B cell (primary cell): ENCODE data around the gene NEGR1. TPM values are rescaled to one million over a fixed set of nuclear protein-coding genes. Genes with fewer than 3 reads are reported as not detected.

ENCODE experiments used
- ATAC-seq: fragments of 200-7000 bp; cut with Tn5 transposase; one replicate; pipeline ENCODE4 v1.10.0; 2021; ENCODE audit warnings: low read depth, mild to moderate bottlenecking, moderate number of reproducible peaks, moderate library complexity
- CTCF ChIA-PET: fragments of 350-600 bp; sonication (Branson Sonifier 250); formaldehyde crosslinking; loops from one replicate; lab custom pipeline; 2021; ENCODE audit warnings: antibody characterized with exemption, inconsistent platforms; lab: Charles Lee
- POLR2A ChIA-PET: fragments of 350-600 bp; sonication (Branson Sonifier 250); formaldehyde crosslinking; loops from one replicate; lab custom pipeline; 2021; ENCODE audit warnings: antibody characterized with exemption; lab: Charles Lee
- DNase-seq: peaks from one replicate; pipeline ENCODE4 v3.0.0; 2013
- H2AFZ ChIP-seq: 2 replicates; pipeline ENCODE4 v1.6.1; 2012; ENCODE audit warnings: mild to moderate bottlenecking, low read depth, low read length; ENCODE audit not compliant: insufficient read depth, poor library complexity, severe bottlenecking
- H3K27ac ChIP-seq, 2 donors: 1 replicate in 1 of 2; 2 replicates in 1 of 2; pipeline ENCODE4 v1.5.1; 2012 to 2013; ENCODE audit warnings: low read length in 2 of 2, mild to moderate bottlenecking in 2 of 2, moderate library complexity in 1 of 2
- H3K27me3 ChIP-seq, 4 experiments: fragments of 200-600 bp in 1 of 4; sonication (generic) in 1 of 4; replicated peaks in 1 of 4; 1 replicate in 2 of 4; 2 replicates in 2 of 4; pipeline versions ENCODE4 v1.6.1 to v1.7.0; 2013 to 2016; ENCODE audit warnings: low read length in 3 of 4, mild to moderate bottlenecking in 2 of 4, mixed read lengths in 1 of 4, moderate library complexity in 1 of 4; ENCODE audit not compliant: insufficient read depth in 4 of 4, control insufficient read depth in 3 of 4; ENCODE audit errors: control extremely low read depth in 1 of 4
- H3K36me3 ChIP-seq, 2 experiments: replicated peaks in 1 of 2; 1 replicate in 1 of 2; 2 replicates in 1 of 2; pipeline versions ENCODE4 v1.6.1 to v1.7.1; 2013; ENCODE audit warnings: low read length in 1 of 2; ENCODE audit not compliant: insufficient read depth in 2 of 2, control insufficient read depth in 1 of 2; ENCODE audit errors: control extremely low read depth in 1 of 2, extremely low read depth in 1 of 2
- H3K4me1 ChIP-seq, 2 donors: fragments of 200-600 bp in 1 of 2; sonication (generic) in 1 of 2; 1 replicate in 1 of 2; 2 replicates in 1 of 2; pipeline versions ENCODE4 v1.5.1 to v1.6.1; 2013 to 2017; ENCODE audit warnings: low read length in 2 of 2; ENCODE audit not compliant: control insufficient read depth in 2 of 2, insufficient read depth in 2 of 2
- H3K4me2 ChIP-seq: replicated peaks from 2 replicates; pipeline ENCODE3; 2012; ENCODE audit warnings: mild to moderate bottlenecking, low read depth, low read length; ENCODE audit not compliant: poor library complexity, severe bottlenecking
- H3K4me3 ChIP-seq, 5 experiments: fragments of 200-600 bp in 1 of 5; sonication (generic) in 1 of 5; 1 replicate in 3 of 5; 2 replicates in 2 of 5; pipeline versions ENCODE4 v1.5.1 to v1.7.0; 2011 to 2016; ENCODE audit warnings: low read length in 4 of 5, mild to moderate bottlenecking in 4 of 5, low read depth in 2 of 5, control low read depth in 1 of 5, moderate library complexity in 1 of 5; ENCODE audit not compliant: insufficient read depth in 1 of 5; ENCODE audit errors: control extremely low read depth in 1 of 5, extremely low read depth in 1 of 5
- H3K79me2 ChIP-seq: fragments of 200-600 bp; sonication (generic); one replicate; pipeline ENCODE4 v1.6.0; 2016; ENCODE audit warnings: low read length; ENCODE audit not compliant: control insufficient read depth, insufficient read depth
- H3K9ac ChIP-seq: fragments of 200-600 bp; sonication (generic); 2 replicates; pipeline ENCODE4 v1.6.1; 2017; ENCODE audit warnings: mild to moderate bottlenecking, low read length, moderate library complexity
- H3K9me3 ChIP-seq, 3 donors: one replicate each; pipeline versions ENCODE4 v1.6.1 to v1.7.1; 2013; ENCODE audit warnings: low read length in 2 of 3; ENCODE audit not compliant: control insufficient read depth in 2 of 3, insufficient read depth in 1 of 3; ENCODE audit errors: control extremely low read depth in 1 of 3
- H4K20me1 ChIP-seq: 2 replicates; pipeline ENCODE4 v1.6.0; 2012; ENCODE audit warnings: mild to moderate bottlenecking, low read length; ENCODE audit not compliant: insufficient read depth, control insufficient read depth, poor library complexity, severe bottlenecking
- H3K27ac Mint-ChIP-seq: one replicate; pipeline ENCODE4 v1.8.0; 2021; ENCODE audit warnings: mixed read lengths
- H3K27me3 Mint-ChIP-seq: one replicate; pipeline ENCODE4 v1.8.0; 2021; ENCODE audit warnings: mixed read lengths
- H3K4me1 Mint-ChIP-seq: one replicate; pipeline ENCODE4 v1.8.0; 2021; ENCODE audit warnings: mixed read lengths
- H3K4me3 Mint-ChIP-seq: one replicate; pipeline ENCODE4 v1.8.0; 2021; ENCODE audit warnings: mixed read lengths
- H3K9me3 Mint-ChIP-seq: one replicate; pipeline ENCODE4 v1.8.0; 2022; ENCODE audit warnings: mixed read lengths; ENCODE audit not compliant: insufficient read depth
- EZH2 ChIP-seq: IDR thresholded peaks from 2 replicates; pipeline ENCODE4 v1.6.1; 2012; ENCODE audit warnings: borderline replicate concordance, low read depth, mild to moderate bottlenecking, moderate library complexity, low read length; ENCODE audit not compliant: insufficient read depth, poor library complexity, severe bottlenecking
- WGBS: methylation state at CpG from one replicate; pipeline ENCODE4 v1.1.5; 2013; ENCODE audit warnings: missing lambda C conversion rate; ENCODE audit not compliant: insufficient coverage; 5-methylcytosine and 5-hydroxymethylcytosine counted together
- intact Hi-C: fragments of 100-400 bp; cut with micrococcal nuclease; formaldehyde crosslinking; loops from one replicate; pipeline ENCODE4 v1.10.0; 2022
- polyA plus RNA-seq: library from polyadenylated mRNA; depleted of rRNA; stranded (reverse); fragments of >200 nt; gene quantifications from 2 replicates; pipeline ENCODE4 v1.2.3, GENCODE V29; 2012
- total RNA-seq, 2 donors: library from RNA; stranded (reverse); fragments of 120-200 nt in 1 of 2; gene quantifications; 1 replicate in 1 of 2; 2 replicates in 1 of 2; pipeline versions ENCODE4 v1.2.3 to v1.2.4, GENCODE V29; 2013 to 2022
- TF ChIP-seq, protein P1 (sequence below): fragments of 200-600 bp; IDR thresholded peaks from one replicate; pipeline ENCODE4 v1.8.0; 2022; ENCODE audit warnings: antibody characterized with exemption, mild to moderate bottlenecking

Gene NEGR1
- total and polyA plus RNA-seq, 2 donors (not counting 1 experiment from before 2014, with no cell fraction given), result 0.01 TPM; not detected in 1

DNA sequence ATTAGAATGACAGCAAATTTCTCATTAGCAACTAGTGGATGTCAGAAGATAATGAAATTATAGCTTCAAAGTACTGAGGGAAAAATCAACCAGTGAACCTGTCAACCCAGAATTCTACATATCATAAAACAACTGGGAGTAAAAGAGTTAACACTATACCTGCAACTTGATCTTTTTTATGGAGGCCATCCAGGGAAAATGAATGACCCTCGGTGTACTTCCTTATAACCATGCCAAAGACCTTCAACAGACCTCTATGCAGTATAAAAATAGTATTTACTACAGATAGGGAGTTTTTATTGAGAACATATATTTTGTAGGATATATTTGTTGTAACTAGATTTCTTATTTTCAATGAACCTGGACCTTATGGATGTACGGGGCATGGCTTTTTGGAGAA is 809.0 kb downstream of the NEGR1 start:
- Histone ChIP-seq H3K4me1 (no peaks in the 10 kb centered on the region), H3K79me2 (no peaks in the 10 kb centered on the region), H3K9ac (no peak overlapping the region), H3K27ac (no peak overlapping the region), H3K4me2 (no peak overlapping the region), H2AFZ (no peak overlapping the region), H3K4me3 (no peak overlapping the region), H3K27me3 (no peaks in the 10 kb centered on the region), H3K9me3 (no peaks in the 10 kb centered on the region), H3K36me3 (no peaks in the 10 kb centered on the region), H4K20me1 (no peaks in the 10 kb centered on the region)
- ChIA-PET CTCF (no interaction called here), POLR2A (no interaction called here)
- intact Hi-C loops, result no loop called here
- Mint-ChIP-seq H3K27ac (no peak overlapping the region), H3K9me3 (no peaks in the 10 kb centered on the region), H3K4me3 (no peak overlapping the region), H3K27me3 (no peaks in the 10 kb centered on the region), H3K4me1 (no peaks in the 10 kb centered on the region)
- TF ChIP-seq, protein P1, sequence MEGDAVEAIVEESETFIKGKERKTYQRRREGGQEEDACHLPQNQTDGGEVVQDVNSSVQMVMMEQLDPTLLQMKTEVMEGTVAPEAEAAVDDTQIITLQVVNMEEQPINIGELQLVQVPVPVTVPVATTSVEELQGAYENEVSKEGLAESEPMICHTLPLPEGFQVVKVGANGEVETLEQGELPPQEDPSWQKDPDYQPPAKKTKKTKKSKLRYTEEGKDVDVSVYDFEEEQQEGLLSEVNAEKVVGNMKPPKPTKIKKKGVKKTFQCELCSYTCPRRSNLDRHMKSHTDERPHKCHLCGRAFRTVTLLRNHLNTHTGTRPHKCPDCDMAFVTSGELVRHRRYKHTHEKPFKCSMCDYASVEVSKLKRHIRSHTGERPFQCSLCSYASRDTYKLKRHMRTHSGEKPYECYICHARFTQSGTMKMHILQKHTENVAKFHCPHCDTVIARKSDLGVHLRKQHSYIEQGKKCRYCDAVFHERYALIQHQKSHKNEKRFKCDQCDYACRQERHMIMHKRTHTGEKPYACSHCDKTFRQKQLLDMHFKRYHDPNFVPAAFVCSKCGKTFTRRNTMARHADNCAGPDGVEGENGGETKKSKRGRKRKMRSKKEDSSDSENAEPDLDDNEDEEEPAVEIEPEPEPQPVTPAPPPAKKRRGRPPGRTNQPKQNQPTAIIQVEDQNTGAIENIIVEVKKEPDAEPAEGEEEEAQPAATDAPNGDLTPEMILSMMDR, result no peak
- no peak for TF ChIP-seq EZH2
- DNase-seq (no peak), ATAC-seq (no peak)
- WGBS, result no CpG with 5 or more reads among the region's 2 CpGs

DNA sequence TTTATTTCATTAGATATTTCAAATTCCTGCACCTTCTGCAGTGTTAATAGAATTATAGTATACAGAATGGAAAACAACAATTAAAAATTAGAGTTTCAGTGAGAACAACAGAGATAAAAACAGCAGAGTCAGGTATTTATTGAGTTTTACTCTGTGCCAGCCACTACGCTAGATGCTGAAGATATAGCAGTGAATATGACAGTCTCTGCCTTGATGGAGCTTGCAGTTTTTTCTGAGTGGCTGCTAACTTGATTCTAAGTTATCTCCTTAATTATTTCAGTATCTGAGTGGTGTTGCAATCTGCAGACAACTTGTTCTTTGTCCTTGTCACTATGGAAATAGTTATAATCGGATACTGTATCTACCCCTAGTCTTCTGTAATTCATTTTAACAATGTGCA is 817.2 kb downstream of the NEGR1 start:
- POLR2A ChIA-PET, result no interaction called here
- no CpG with 5 or more reads among the region's 2 CpGs for WGBS
- no peaks in the 10 kb centered on the region for H3K4me1 Mint-ChIP-seq

More for the DNA sequence above, 817.2 kb downstream of the NEGR1 start:
- Mint-ChIP-seq H3K4me3 (no peak overlapping the region), H3K9me3 (no peaks in the 10 kb centered on the region), H3K27me3 (no peaks in the 10 kb centered on the region), H3K27ac (no peak overlapping the region)
- Histone ChIP-seq H3K27ac (no peak overlapping the region), H3K79me2 (no peaks in the 10 kb centered on the region), H3K4me2 (no peak overlapping the region), H3K9ac (no peak overlapping the region), H3K36me3 (no peaks in the 10 kb centered on the region), H3K9me3 (no peaks in the 10 kb centered on the region), H2AFZ (no peak overlapping the region), H4K20me1 (no peaks in the 10 kb centered on the region), H3K4me3 (no peak overlapping the region), H3K27me3 (no peaks in the 10 kb centered on the region), H3K4me1 (no peaks in the 10 kb centered on the region)
- TF ChIP-seq, protein P1, result no peak
- TF ChIP-seq EZH2, result no peak
- intact Hi-C loops, result no loop called here
- no peak for DNase-seq
- CTCF ChIA-PET, result no interaction called here
- ATAC-seq, result no peak
